ENCODE measurements around the gene FHAD1. TPM values are rescaled to one million over a fixed set of nuclear protein-coding genes. Genes with fewer than 3 reads are reported as not detected.
"Not testable (repeated sequence)": the region's sequence is repeated elsewhere in the genome, so short reads cannot be mapped to it uniquely, and the experiment has no call there.

FHAD1 gene
- total and polyA plus RNA-seq, 2 donors (not counting 3 experiments of a cell fraction or from before 2014, with no cell fraction given) = 0.04 to 0.69 TPM

DNA sequence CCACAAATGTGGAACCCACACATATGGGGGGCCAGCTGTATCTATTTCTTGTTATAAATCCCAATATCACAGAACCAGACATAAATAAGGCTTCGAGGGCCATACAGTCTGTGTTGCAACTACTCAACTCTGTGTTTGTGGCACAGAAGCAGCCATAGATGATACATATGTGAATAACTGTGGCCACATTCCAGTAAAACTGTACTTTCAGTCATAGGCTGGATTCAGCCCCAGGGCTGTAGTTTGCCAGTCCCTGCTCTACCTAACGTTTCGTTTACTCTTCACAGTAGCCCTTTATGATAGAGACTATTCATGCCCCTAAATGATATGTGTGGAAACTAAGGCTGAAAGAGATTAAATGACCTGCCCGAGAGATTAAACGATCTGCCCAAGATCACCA lies 48.7 kb downstream of the FHAD1 start:
- POLR2A ChIA-PET = no interaction called here
- H3K36me3 ChIP-seq (ENCODE audit: control insufficient read depth in 2 of 2, extremely low read depth in 1 of 2, insufficient read depth in 2 of 2, low read length in 2 of 2) = no peaks in the 10 kb centered on the region
- H3K4me3 ChIP-seq (replicated peaks in 1 of 3; ENCODE audit: insufficient read depth in 1 of 3, low read depth in 1 of 3, low read length in 3 of 3) = no peak overlapping the region
- FAIRE-seq (no peak), DNase-seq (ENCODE audit: low read depth, low spot score) (no peak)
- H3K27me3 ChIP-seq (ENCODE audit: control insufficient read depth in 2 of 2, insufficient read depth in 2 of 2, low read length in 2 of 2) = peaks cover 0 to 2% of the 10 kb centered on the region in 2 experiments
- H3K9me1 ChIP-seq (replicated peaks; ENCODE audit: control insufficient read depth, extremely low read depth, insufficient read depth, low read length) = no peaks in the 10 kb centered on the region
- no peak overlapping the region for H3K4me2 ChIP-seq (ENCODE audit: insufficient read depth, low read length)
- no peak for TF ChIP-seq JUN (IDR thresholded peaks at IDR 0.05; ENCODE audit: borderline replicate concordance, insufficient read depth, insufficient read length, low read depth)
- intact Hi-C loops (cut with micrococcal nuclease) = no loop called here
- CTCF ChIA-PET = interaction anchor here (1.6 kb wide), 1 partner anchor 167 kb away, joined by 8 read pairs; no protein-coding TSS in a partner anchor
- H3K9ac ChIP-seq (replicated peaks; ENCODE audit: extremely low read depth, insufficient read depth, low read length) = no peak overlapping the region
- H3K9me3 ChIP-seq (replicated peaks; ENCODE audit: control insufficient read depth, insufficient read depth, low read length) = no peaks in the 10 kb centered on the region
- dilution Hi-C loops (cut with MboI; ENCODE audit: extremely low pct_ligation_motif_present, low sequenced_read_pairs) = no loop called here
- H4K20me1 ChIP-seq (replicated peaks; ENCODE audit: control insufficient read depth, extremely low read depth, insufficient read depth, low read length) = no peaks in the 10 kb centered on the region
- no peaks in the 10 kb centered on the region for H3K4me1 ChIP-seq (ENCODE audit: control insufficient read depth, extremely low read depth, insufficient read depth, low read length)
- H3K79me2 ChIP-seq (ENCODE audit: control insufficient read depth, insufficient read depth, low read length) = no peaks in the 10 kb centered on the region
- no peak overlapping the region for H2AFZ ChIP-seq (ENCODE audit: low read depth, low read length)
- H3K27ac ChIP-seq (ENCODE audit: insufficient read depth, low read depth, low read length) = no peak overlapping the region
- BruUV-seq (replicated peaks) = no TSS peak

DNA sequence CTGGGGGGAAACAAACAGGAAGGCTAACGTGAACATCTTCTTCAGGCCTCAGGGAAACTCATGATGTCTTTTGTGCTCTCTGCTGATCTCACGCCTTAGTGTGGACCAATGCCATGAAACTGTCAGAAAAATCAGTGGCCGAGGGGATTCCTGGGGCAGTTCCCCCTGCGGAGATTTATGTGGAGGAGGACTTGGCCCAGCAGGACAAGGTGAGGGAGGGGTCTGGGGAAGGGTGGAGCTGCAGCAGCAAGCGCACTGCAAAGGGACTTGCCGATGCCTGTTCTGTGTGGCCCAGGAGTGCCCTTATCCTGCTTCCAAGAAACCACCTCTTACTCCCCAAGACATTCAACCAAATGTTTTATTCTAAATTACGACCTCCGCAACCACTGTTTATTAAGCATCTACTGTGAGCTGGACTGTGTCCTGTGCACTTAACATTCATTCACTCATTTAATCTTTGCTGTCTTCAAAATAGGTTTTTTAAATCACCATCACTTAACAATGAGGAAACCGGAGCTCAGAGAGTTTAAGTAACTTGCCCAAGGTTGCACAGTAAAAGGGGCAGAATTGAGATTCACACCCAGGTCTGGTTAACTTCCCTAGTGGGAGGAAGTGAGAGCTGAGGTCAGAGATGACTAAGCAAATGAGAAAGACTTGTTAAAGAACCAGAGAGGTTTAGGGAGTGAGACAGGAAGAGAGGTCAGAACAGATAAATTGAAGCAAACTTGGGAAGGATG lies 49.7 kb downstream of the FHAD1 start:
- H3K36me3 ChIP-seq (ENCODE audit: control insufficient read depth in 2 of 2, extremely low read depth in 1 of 2, insufficient read depth in 2 of 2, low read length in 2 of 2) = no peaks in the 10 kb centered on the region
- DNase-seq (ENCODE audit: low read depth, low spot score) = no peak
- FAIRE-seq = no peak
- H3K9ac ChIP-seq (replicated peaks; ENCODE audit: extremely low read depth, insufficient read depth, low read length) = no peak overlapping the region
- no peaks in the 10 kb centered on the region for H4K20me1 ChIP-seq (replicated peaks; ENCODE audit: control insufficient read depth, extremely low read depth, insufficient read depth, low read length)
- no peak overlapping the region for H3K4me2 ChIP-seq (ENCODE audit: insufficient read depth, low read length)
- TF ChIP-seq, protein P1, sequence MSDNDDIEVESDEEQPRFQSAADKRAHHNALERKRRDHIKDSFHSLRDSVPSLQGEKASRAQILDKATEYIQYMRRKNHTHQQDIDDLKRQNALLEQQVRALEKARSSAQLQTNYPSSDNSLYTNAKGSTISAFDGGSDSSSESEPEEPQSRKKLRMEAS (IDR thresholded peaks at IDR 0.05; ENCODE audit: insufficient read depth, insufficient read length) = no peak
- no TSS peak for BruUV-seq (replicated peaks)
- dilution Hi-C loops (cut with MboI; ENCODE audit: extremely low pct_ligation_motif_present, low sequenced_read_pairs) (no loop called here), intact Hi-C loops (cut with micrococcal nuclease) (no loop called here)
- CTCF ChIA-PET = interaction anchor here (1.6 kb wide), 1 partner anchor 168 kb away, joined by 8 read pairs; no protein-coding TSS in a partner anchor
- no peak overlapping the region for H2AFZ ChIP-seq (ENCODE audit: low read depth, low read length)
- no peak overlapping the region for H3K27ac ChIP-seq (ENCODE audit: insufficient read depth, low read depth, low read length)
- H3K79me2 ChIP-seq (ENCODE audit: control insufficient read depth, insufficient read depth, low read length) = no peaks in the 10 kb centered on the region
- no peaks in the 10 kb centered on the region for H3K4me1 ChIP-seq (ENCODE audit: control insufficient read depth, extremely low read depth, insufficient read depth, low read length)
- no peaks in the 10 kb centered on the region for H3K9me3 ChIP-seq (replicated peaks; ENCODE audit: control insufficient read depth, insufficient read depth, low read length)
- H3K4me3 ChIP-seq (replicated peaks in 1 of 3; ENCODE audit: insufficient read depth in 1 of 3, low read depth in 1 of 3, low read length in 3 of 3) = no peak overlapping the region
- H3K9me1 ChIP-seq (replicated peaks; ENCODE audit: control insufficient read depth, extremely low read depth, insufficient read depth, low read length) = no peaks in the 10 kb centered on the region
- peaks cover 0 to 2% of the 10 kb centered on the region in 2 experiments for H3K27me3 ChIP-seq (ENCODE audit: control insufficient read depth in 2 of 2, insufficient read depth in 2 of 2, low read length in 2 of 2)
- POLR2A ChIA-PET = no interaction called here

GRCh38 chr1:15297975-15298374 lies 51.0 kb downstream of the FHAD1 start:
- intact Hi-C loops (cut with micrococcal nuclease); POLR2A ChIA-PET: not testable (repeated sequence)
- CTCF ChIA-PET = interaction anchor here (1.3 kb wide), 1 partner anchor 119 kb away, joined by 3 read pairs; no protein-coding TSS in a partner anchor

More at GRCh38 chr1:15297975-15298374, 51.0 kb downstream of the FHAD1 start:
- FAIRE-seq; dilution Hi-C loops (cut with MboI; ENCODE audit: extremely low pct_ligation_motif_present, low sequenced_read_pairs); H2AFZ ChIP-seq (ENCODE audit: low read depth, low read length); H3K9me3 ChIP-seq (replicated peaks; ENCODE audit: control insufficient read depth, insufficient read depth, low read length); BruUV-seq (replicated peaks); H3K27ac ChIP-seq (ENCODE audit: insufficient read depth, low read depth, low read length); H3K27me3 ChIP-seq (ENCODE audit: control insufficient read depth in 2 of 2, insufficient read depth in 2 of 2, low read length in 2 of 2); H3K4me3 ChIP-seq (replicated peaks in 1 of 3; ENCODE audit: insufficient read depth in 1 of 3, low read depth in 1 of 3, low read length in 3 of 3); H4K20me1 ChIP-seq (replicated peaks; ENCODE audit: control insufficient read depth, extremely low read depth, insufficient read depth, low read length); H3K4me2 ChIP-seq (ENCODE audit: insufficient read depth, low read length); H3K79me2 ChIP-seq (ENCODE audit: control insufficient read depth, insufficient read depth, low read length); H3K9me1 ChIP-seq (replicated peaks; ENCODE audit: control insufficient read depth, extremely low read depth, insufficient read depth, low read length); H3K9ac ChIP-seq (replicated peaks; ENCODE audit: extremely low read depth, insufficient read depth, low read length); DNase-seq (ENCODE audit: low read depth, low spot score); H3K4me1 ChIP-seq (ENCODE audit: control insufficient read depth, extremely low read depth, insufficient read depth, low read length); H3K36me3 ChIP-seq (ENCODE audit: control insufficient read depth in 2 of 2, extremely low read depth in 1 of 2, insufficient read depth in 2 of 2, low read length in 2 of 2): not testable (repeated sequence)

Measured in endothelial cell of umbilical vein (primary cell).